Keratinocyte (primary cell): ENCODE measurements around the gene CEP20. TPM values are rescaled to one million over a fixed set of nuclear protein-coding genes. Genes with fewer than 3 reads are reported as not detected.
A peak's percentile ranks its signal among the peaks of the same experiment; 100 is the strongest.

ENCODE experiments used
- DNase-seq: peaks from one replicate; pipeline ENCODE4 v3.0.0-alpha.2; 2011; ENCODE audit warnings: low read depth, missing footprints, low spot score
- FAIRE-seq: peaks from 2 replicates; lab custom pipeline; 2011; peaks lifted over from hg19 to GRCh38; lab: Jason Lieb, UNC
- H2AFZ ChIP-seq: 2 replicates; pipeline ENCODE4 v1.6.0; 2012; ENCODE audit warnings: low read length, control low read depth, inconsistent platforms; ENCODE audit not compliant: control insufficient read depth
- H3K27ac ChIP-seq: 2 replicates; pipeline ENCODE4 v1.5.1; 2011; ENCODE audit warnings: low read length; ENCODE audit not compliant: control insufficient read depth, insufficient read depth
- H3K27me3 ChIP-seq: 3 replicates; pipeline ENCODE4 v1.6.0; 2011; ENCODE audit warnings: low read length; ENCODE audit not compliant: control insufficient read depth, insufficient read depth; ENCODE audit errors: extremely low read depth
- H3K36me3 ChIP-seq, 2 experiments: 2 replicates in 1 of 2; 3 replicates in 1 of 2; pipeline ENCODE4 v1.5.1; 2011; ENCODE audit warnings: low read length in 2 of 2, mild to moderate bottlenecking in 1 of 2; ENCODE audit not compliant: control insufficient read depth in 2 of 2, insufficient read depth in 2 of 2; ENCODE audit errors: extremely low read depth in 1 of 2
- H3K4me1 ChIP-seq: 3 replicates; pipeline ENCODE4 v1.5.1; 2011; ENCODE audit warnings: low read length; ENCODE audit not compliant: control insufficient read depth, insufficient read depth; ENCODE audit errors: extremely low read depth
- H3K4me2 ChIP-seq: 3 replicates; pipeline ENCODE4 v1.6.0; 2011; ENCODE audit warnings: low read depth, low read length; ENCODE audit not compliant: control insufficient read depth, insufficient read depth; ENCODE audit errors: extremely low read depth
- H3K4me3 ChIP-seq, 3 experiments: fragments of 200-600 bp in 1 of 3; sonication (generic) in 1 of 3; 2 replicates in 2 of 3; 3 replicates in 1 of 3; pipeline ENCODE4 v1.5.1; 2011 to 2016; ENCODE audit warnings: low read length in 3 of 3, mild to moderate bottlenecking in 3 of 3, control low read depth in 2 of 3, inconsistent platforms in 1 of 3, low read depth in 1 of 3, mixed read lengths in 1 of 3, mixed run types in 1 of 3, moderate library complexity in 1 of 3; ENCODE audit not compliant: control insufficient read depth in 2 of 3, insufficient read depth in 2 of 3; ENCODE audit errors: extremely low read depth in 1 of 3
- H3K79me2 ChIP-seq: 2 replicates; pipeline ENCODE4 v1.6.0; 2012; ENCODE audit warnings: low read length; ENCODE audit not compliant: control insufficient read depth, insufficient read depth
- H3K9ac ChIP-seq: 3 replicates; pipeline ENCODE4 v1.6.0; 2011; ENCODE audit warnings: low read length; ENCODE audit not compliant: control insufficient read depth, insufficient read depth; ENCODE audit errors: extremely low read depth
- H3K9me1 ChIP-seq: 3 replicates; pipeline ENCODE4 v1.6.0; 2011; ENCODE audit warnings: low read length; ENCODE audit not compliant: control insufficient read depth, insufficient read depth; ENCODE audit errors: extremely low read depth
- H3K9me3 ChIP-seq: 2 replicates; pipeline ENCODE4 v1.5.1; 2012; ENCODE audit warnings: low read depth, low read length; ENCODE audit not compliant: control insufficient read depth
- H4K20me1 ChIP-seq: 3 replicates; pipeline ENCODE4 v1.6.0; 2011; ENCODE audit warnings: low read length; ENCODE audit not compliant: control insufficient read depth, insufficient read depth; ENCODE audit errors: extremely low read depth
- EZH2 ChIP-seq: IDR thresholded peaks from one replicate; pipeline ENCODE4 v1.6.1; 2012; ENCODE audit warnings: inconsistent platforms, mild to moderate bottlenecking, low read length, moderate library complexity
- dilution Hi-C: fragments of 300-500 bp; cut with MboI; formaldehyde crosslinking; loops from one replicate; pipeline ENCODE4 v1.7.0; 2020; ENCODE audit warnings: low sequenced_read_pairs; ENCODE audit not compliant: extremely low pct_ligation_motif_present
- polyA plus RNA-seq, 5 experiments: library from polyadenylated mRNA; depleted of rRNA in 3 of 5; stranded (reverse) in 3 of 5; stranded (forward) in 1 of 5; unstranded in 1 of 5; fragments of >200 nt; gene quantifications; 1 replicate in 1 of 5; 2 replicates in 3 of 5; 3 replicates in 1 of 5; pipeline versions ENCODE4 v1.2.1 to v1.2.3, GENCODE V29; 2011 to 2012; ENCODE audit warnings: missing spikeins in 2 of 5, low read depth in 1 of 5, low replicate concordance in 1 of 5
- TF ChIP-seq, protein P1 (sequence below), 3 experiments: IDR thresholded peaks in 1 of 3; conservative IDR thresholded peaks in 1 of 3; optimal IDR thresholded peaks in 1 of 3; 2 replicates in 2 of 3; 3 replicates in 1 of 3; pipeline versions ENCODE3 to v1.5.1; 2011; ENCODE audit warnings: low read length in 3 of 3, mild to moderate bottlenecking in 3 of 3, moderate library complexity in 2 of 3, control low read depth in 1 of 3, inconsistent platforms in 1 of 3; ENCODE audit not compliant: insufficient read depth in 2 of 3; ENCODE audit errors: extremely low read depth in 1 of 3

Gene CEP20
- polyA plus RNA-seq, 1 donor (not counting 4 experiments of a cell fraction or from before 2014, with no cell fraction given), result 44.1 TPM

DNA sequence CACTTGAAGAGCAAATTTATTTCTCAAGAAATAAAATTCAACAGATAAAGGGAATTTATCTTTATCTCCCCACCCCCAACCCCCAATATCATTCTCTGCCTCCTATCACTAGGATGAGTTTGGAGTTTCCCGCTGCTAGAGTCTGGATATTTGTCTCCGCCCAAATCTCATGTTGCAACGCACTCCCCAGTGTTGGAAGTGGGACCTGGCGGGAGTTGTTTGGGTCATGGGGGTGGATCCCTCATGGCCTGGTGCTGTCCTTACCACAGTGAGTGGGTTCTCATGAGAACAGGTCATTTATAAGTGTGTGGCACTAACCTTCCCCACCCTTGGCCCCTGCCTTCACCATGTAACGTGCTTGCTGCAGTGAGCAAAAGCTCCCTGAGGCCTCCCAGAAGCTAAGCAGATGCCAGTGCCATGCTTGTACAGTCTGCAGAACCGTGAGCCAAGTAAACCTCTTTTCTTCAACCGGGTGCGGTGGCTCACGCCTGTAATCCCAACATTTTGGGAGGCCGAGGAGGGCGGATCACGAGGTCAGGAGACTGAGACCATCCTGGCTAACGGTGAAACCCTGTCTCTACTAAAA is 6.5 kb downstream of the CEP20 start:
- no peak overlapping the region for H3K27ac ChIP-seq
- H4K20me1 ChIP-seq, result no peaks in the 10 kb centered on the region
- no peak overlapping the region for H3K9ac ChIP-seq
- DNase-seq (no peak), FAIRE-seq (no peak)
- no peaks in the 10 kb centered on the region for H3K27me3 ChIP-seq
- no peaks in the 10 kb centered on the region for H3K9me3 ChIP-seq
- peaks cover 11 to 23% of the 10 kb centered on the region in 2 experiments for H3K36me3 ChIP-seq
- H2AFZ ChIP-seq, result no peak overlapping the region
- H3K4me2 ChIP-seq, result no peak overlapping the region
- dilution Hi-C loops, result loop anchor here (25.0 kb wide), 1 partner anchor 105 kb away; no protein-coding TSS in a partner anchor
- TF ChIP-seq, protein P1, sequence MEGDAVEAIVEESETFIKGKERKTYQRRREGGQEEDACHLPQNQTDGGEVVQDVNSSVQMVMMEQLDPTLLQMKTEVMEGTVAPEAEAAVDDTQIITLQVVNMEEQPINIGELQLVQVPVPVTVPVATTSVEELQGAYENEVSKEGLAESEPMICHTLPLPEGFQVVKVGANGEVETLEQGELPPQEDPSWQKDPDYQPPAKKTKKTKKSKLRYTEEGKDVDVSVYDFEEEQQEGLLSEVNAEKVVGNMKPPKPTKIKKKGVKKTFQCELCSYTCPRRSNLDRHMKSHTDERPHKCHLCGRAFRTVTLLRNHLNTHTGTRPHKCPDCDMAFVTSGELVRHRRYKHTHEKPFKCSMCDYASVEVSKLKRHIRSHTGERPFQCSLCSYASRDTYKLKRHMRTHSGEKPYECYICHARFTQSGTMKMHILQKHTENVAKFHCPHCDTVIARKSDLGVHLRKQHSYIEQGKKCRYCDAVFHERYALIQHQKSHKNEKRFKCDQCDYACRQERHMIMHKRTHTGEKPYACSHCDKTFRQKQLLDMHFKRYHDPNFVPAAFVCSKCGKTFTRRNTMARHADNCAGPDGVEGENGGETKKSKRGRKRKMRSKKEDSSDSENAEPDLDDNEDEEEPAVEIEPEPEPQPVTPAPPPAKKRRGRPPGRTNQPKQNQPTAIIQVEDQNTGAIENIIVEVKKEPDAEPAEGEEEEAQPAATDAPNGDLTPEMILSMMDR (optimal IDR thresholded peaks at IDR 0.05 in 1 of 3, IDR thresholded peaks at IDR 0.05 in 1 of 3, conservative IDR thresholded peaks at IDR 0.05 in 1 of 3; ENCODE audit: extremely low read depth in 1 of 3, insufficient read depth in 2 of 3, low read length in 3 of 3), result no peak
- TF ChIP-seq EZH2, result no peak
- H3K4me1 ChIP-seq, result peaks cover 20% of the 10 kb centered on the region
- no peak overlapping the region for H3K4me3 ChIP-seq
- H3K9me1 ChIP-seq, result no peaks in the 10 kb centered on the region
- peaks cover 48% of the 10 kb centered on the region for H3K79me2 ChIP-seq

DNA sequence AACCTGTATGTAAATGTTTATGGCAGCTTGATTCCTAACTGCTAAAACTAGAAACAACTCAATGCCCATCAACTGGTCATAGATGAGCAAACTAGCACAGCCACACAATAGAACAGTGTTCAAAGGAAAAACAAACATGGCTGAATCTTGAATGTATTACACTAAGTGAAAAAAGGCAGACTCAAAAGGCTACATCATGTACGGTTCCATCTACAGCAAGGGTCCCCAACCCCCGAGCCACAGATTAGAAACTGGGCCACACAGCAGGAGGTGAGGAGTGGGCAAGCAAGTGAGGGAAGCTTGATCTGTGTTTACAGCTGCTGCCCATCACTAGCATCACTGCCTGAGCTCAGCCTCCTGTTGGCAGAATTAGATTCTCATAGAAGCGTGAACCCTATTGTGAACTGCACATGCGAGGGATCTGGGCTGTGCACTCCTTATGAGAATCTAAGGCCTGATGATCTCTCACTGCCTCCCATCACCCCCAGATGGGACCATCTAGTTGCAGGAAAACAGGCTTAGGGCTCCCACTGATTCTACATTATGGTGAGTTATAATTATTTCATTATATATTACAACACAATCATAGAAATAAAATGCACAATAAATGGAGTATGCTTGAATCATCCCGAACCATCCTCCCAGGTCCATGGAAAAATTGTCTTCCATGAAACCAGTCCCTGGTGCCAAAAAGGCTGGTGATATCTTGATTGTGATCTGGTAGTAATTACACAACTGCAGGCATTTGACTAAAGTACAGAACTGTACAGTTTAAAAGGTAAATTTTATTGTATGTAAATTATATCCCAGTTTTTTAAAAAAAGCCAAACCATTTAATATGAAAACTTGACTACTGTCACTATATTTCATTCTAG is 7.7 kb downstream of the CEP20 start:
- peak overlapping the region; percentile 15 for H3K27ac ChIP-seq
- H2AFZ ChIP-seq, result no peak overlapping the region
- H3K9me1 ChIP-seq, result no peaks in the 10 kb centered on the region
- dilution Hi-C loops, result loop anchor here (25.0 kb wide), 1 partner anchor 107 kb away; no protein-coding TSS in a partner anchor
- H3K36me3 ChIP-seq, result peaks cover 11 to 23% of the 10 kb centered on the region in 2 experiments
- no peaks in the 10 kb centered on the region for H4K20me1 ChIP-seq
- H3K27me3 ChIP-seq, result no peaks in the 10 kb centered on the region
- DNase-seq (no peak), FAIRE-seq (no peak)
- H3K9ac ChIP-seq, result no peak overlapping the region
- H3K4me3 ChIP-seq, result no peak overlapping the region
- peaks cover 35% of the 10 kb centered on the region for H3K79me2 ChIP-seq
- peaks cover 14% of the 10 kb centered on the region for H3K4me1 ChIP-seq
- TF ChIP-seq EZH2, result no peak
- TF ChIP-seq, protein P1 (optimal IDR thresholded peaks at IDR 0.05 in 1 of 3, IDR thresholded peaks at IDR 0.05 in 1 of 3, conservative IDR thresholded peaks at IDR 0.05 in 1 of 3; ENCODE audit: extremely low read depth in 1 of 3, insufficient read depth in 2 of 3, low read length in 3 of 3), result no peak
- no peak overlapping the region for H3K4me2 ChIP-seq
- H3K9me3 ChIP-seq, result no peaks in the 10 kb centered on the region
